MM.1S (cell line): ENCODE measurements around the gene ZNF362.

ENCODE experiments used
- CTCF ChIP-seq: fragments of 300-600 bp; sonication (generic); IDR thresholded peaks from 2 replicates; pipeline ENCODE4 v1.5.1; 2016; ENCODE audit warnings: antibody characterized with exemption, low read length, mixed read lengths
- EZH2 ChIP-seq: fragments of 300-600 bp; sonication (generic); optimal IDR thresholded peaks from 2 replicates; pipeline ENCODE3; 2017; ENCODE audit warnings: low read depth, mild to moderate bottlenecking, antibody characterized with exemption, low read length, mixed read lengths

- TF ChIP-seq EZH2 (no peak), CTCF (no peak)
These were observed 73.5 kb downstream of the ZNF362 start for GRCh38 chr1:33329600-33330305.
